Endodermal cell (in vitro differentiated cells): ENCODE data around the gene ZNF579. TPM values are rescaled to one million over a fixed set of nuclear protein-coding genes. Genes with fewer than 3 reads are reported as not detected.

Experiments
- DNase-seq: peaks from one replicate; pipeline ENCODE4 v3.0.0-alpha.2; 2017
- H3K27ac ChIP-seq: 2 replicates; pipeline ENCODE4 v1.5.1; 2013; ENCODE audit warnings: mild to moderate bottlenecking, low read depth, low read length, moderate library complexity
- H3K27me3 ChIP-seq: 2 replicates; pipeline ENCODE4 v1.6.1; 2013; ENCODE audit warnings: mild to moderate bottlenecking, low read length, moderate library complexity; ENCODE audit not compliant: insufficient read depth, control insufficient read depth, poor library complexity, severe bottlenecking
- H3K36me3 ChIP-seq: 2 replicates; pipeline ENCODE4 v1.7.0; 2013; ENCODE audit warnings: mild to moderate bottlenecking, low read length, moderate library complexity; ENCODE audit not compliant: control insufficient read depth, insufficient read depth
- H3K4me1 ChIP-seq: one replicate; pipeline ENCODE4 v1.7.0; 2013; ENCODE audit warnings: low read length; ENCODE audit not compliant: control insufficient read depth, insufficient read depth
- H3K4me3 ChIP-seq: 2 replicates; pipeline ENCODE4 v1.5.1; 2013; ENCODE audit warnings: mild to moderate bottlenecking, low read length, moderate library complexity
- H3K9ac ChIP-seq: 2 replicates; pipeline ENCODE4 v1.6.1; 2013; ENCODE audit warnings: mild to moderate bottlenecking, low read length, moderate library complexity; ENCODE audit not compliant: poor library complexity, severe bottlenecking; ENCODE audit errors: extremely low read depth
- H3K9me3 ChIP-seq: 2 replicates; pipeline ENCODE4 v1.6.1; 2013; ENCODE audit warnings: mild to moderate bottlenecking, low read length, moderate library complexity; ENCODE audit not compliant: control insufficient read depth
- H3K27ac Mint-ChIP-seq: 2 replicates; pipeline ENCODE4 v1.8.0; 2020; ENCODE audit warnings: mixed read lengths
- H3K27me3 Mint-ChIP-seq: 2 replicates; pipeline ENCODE4 v1.8.0; 2021; ENCODE audit warnings: mild to moderate bottlenecking, mixed read lengths; ENCODE audit not compliant: insufficient read depth
- H3K36me3 Mint-ChIP-seq: 2 replicates; pipeline ENCODE4 v1.8.0; 2020; ENCODE audit warnings: low read depth, mixed read lengths
- H3K4me1 Mint-ChIP-seq: 2 replicates; pipeline ENCODE4 v1.8.0; 2020; ENCODE audit warnings: mixed read lengths
- H3K4me3 Mint-ChIP-seq: 2 replicates; pipeline ENCODE4 v1.8.0; 2020; ENCODE audit warnings: mild to moderate bottlenecking, moderate library complexity, mixed read lengths
- H3K9me3 Mint-ChIP-seq: 2 replicates; pipeline ENCODE4 v1.8.0; 2020; ENCODE audit warnings: mild to moderate bottlenecking, mixed read lengths
- CTCF ChIP-seq: fragments of 200-600 bp; sonication (generic); conservative IDR thresholded peaks from 2 replicates; pipeline ENCODE4 v1.5.0; 2021; ENCODE audit warnings: antibody characterized with exemption, mild to moderate bottlenecking
- WGBS, 2 experiments: methylation state at CpG; one replicate each; pipeline versions ENCODE4 v1.1.5 to v1.1.7; 2013; ENCODE audit warnings: missing lambda C conversion rate in 2 of 2, mixed read lengths in 1 of 2; ENCODE audit not compliant: insufficient coverage in 1 of 2, insufficient read length in 1 of 2; 5-methylcytosine and 5-hydroxymethylcytosine counted together
- total RNA-seq, 2 donors: library from RNA; stranded (reverse); fragmentation: NEBNext Ultra II Directional in 1 of 2; extraction: Animal tissue kit (Norgen Biotek cat#: 25700) in 1 of 2; gene quantifications; 2 replicates in 1 of 2; 3 replicates in 1 of 2; pipeline ENCODE4 v1.2.1, GENCODE V29; 2021

ZNF579 gene
- total RNA-seq, 2 donors from 2014 or later, result 27.5 to 30.7 TPM

- H3K27ac Mint-ChIP-seq, result peak overlapping the region; percentile 91
- H3K27me3 Mint-ChIP-seq, result peaks cover 2% of the 10 kb centered on the region
- H3K36me3 Mint-ChIP-seq, result no peaks in the 10 kb centered on the region
- peak overlapping the region; percentile 64 for H3K4me3 ChIP-seq
- H3K4me1 Mint-ChIP-seq, result peaks cover 37% of the 10 kb centered on the region
- 11 to 23% methylated on average over 3 to 5 of the region's 7 CpGs for WGBS, 2 experiments
- peaks cover 6% of the 10 kb centered on the region for H3K4me1 ChIP-seq
- peak overlapping the region; percentile 0 for H3K27ac ChIP-seq
- H3K9me3 ChIP-seq, result no peaks in the 10 kb centered on the region
- DNase-seq, result no peak
- no peaks in the 10 kb centered on the region for H3K36me3 ChIP-seq
- no peaks in the 10 kb centered on the region for H3K9me3 Mint-ChIP-seq
- TF ChIP-seq CTCF, result no peak
- H3K27me3 ChIP-seq, result no peaks in the 10 kb centered on the region
- H3K4me3 Mint-ChIP-seq, result peak overlapping the region; percentile 56
- peak overlapping the region; percentile 45 for H3K9ac ChIP-seq
These were observed 30.4 kb downstream of the ZNF579 start for GRCh38 chr19:55550321-55550650.

- peak; percentile 83 for DNase-seq
These were observed 30.9 kb downstream of the ZNF579 start for GRCh38 chr19:55549500-55550320.

More at GRCh38 chr19:55549500-55550320, 30.9 kb downstream of the ZNF579 start:
- Histone ChIP-seq H3K9ac (peak overlapping the region; percentile 45), H3K4me3 (peak overlapping the region; percentile 64), H3K36me3 (no peaks in the 10 kb centered on the region), H3K4me1 (peaks cover 6% of the 10 kb centered on the region), H3K27ac (peak overlapping the region; percentile 0), H3K9me3 (no peaks in the 10 kb centered on the region), H3K27me3 (no peaks in the 10 kb centered on the region)
- H3K4me3 Mint-ChIP-seq, result peak overlapping the region; percentile 56
- no peaks in the 10 kb centered on the region for H3K9me3 Mint-ChIP-seq
- peaks cover 34% of the 10 kb centered on the region for H3K4me1 Mint-ChIP-seq
- peak overlapping the region; percentile 91 for H3K27ac Mint-ChIP-seq
- no peaks in the 10 kb centered on the region for H3K36me3 Mint-ChIP-seq
- WGBS, 2 experiments, result 8 to 21% methylated on average over 6 to 29 of the region's 36 CpGs
- TF ChIP-seq CTCF, result peak; percentile 51
- H3K27me3 Mint-ChIP-seq, result peaks cover 5% of the 10 kb centered on the region
